Tibial nerve (tissue), 4 donors: Measurements from ENCODE around the gene FAM135A.

ENCODE experiments used
- CTCF ChIP-seq, 5 experiments: fragments of 200-600 bp in 3 of 5; fragments of 450-650 bp in 2 of 5; sonication (generic) in 3 of 5; IDR thresholded peaks; one replicate each; pipeline ENCODE4 v1.5.1; 2016 to 2019; ENCODE audit warnings: antibody characterized with exemption in 5 of 5, mild to moderate bottlenecking in 3 of 5, moderate library complexity in 2 of 5
- EP300 ChIP-seq, 2 donors: sonication (generic); formaldehyde crosslinking; IDR thresholded peaks; one replicate each; pipeline ENCODE4 v1.6.1; 2017; ENCODE audit warnings: antibody characterized with exemption in 2 of 2, mild to moderate bottlenecking in 1 of 2

- TF ChIP-seq CTCF (IDR thresholded peaks at IDR 0.05) (no peak), EP300 (IDR thresholded peaks at IDR 0.05) (no peak)
These were observed 16.2 kb upstream of the FAM135A start for GRCh38 chr6:70396796-70397729.
